Adipose tissue (tissue), 3 donors: ENCODE results near the gene DOCK1. TPM values are rescaled to one million over a fixed set of nuclear protein-coding genes. Genes with fewer than 3 reads are reported as not detected.

Source experiments
- H3K27ac ChIP-seq: one replicate; pipeline ENCODE4 v1.5.1; 2013; ENCODE audit warnings: low read depth, low read length
- WGBS, 3 donors: extraction: QIAGEN DNeasy Blood & Tissue Kit; methylation state at CpG; one replicate each; pipeline ENCODE4 v1.1.7; 2013; 5-methylcytosine and 5-hydroxymethylcytosine counted together
- polyA plus RNA-seq, 3 donors: library from polyadenylated mRNA; stranded (reverse); fragments of 200-250 nt; gene quantifications; one replicate each; pipeline ENCODE4 v1.2.3, GENCODE V29; 2013
- donor health status: healthy with polysubstance abuse.
- donor health status: Bipolar disorder and iron deficiency.
- donor health status: healthy.

DOCK1 gene
- polyA plus RNA-seq, 3 donors: 9.5 to 21.6 (median 21.5) TPM

GRCh38 chr10:127040756-127041155 lies 135.5 kb downstream of the DOCK1 start:
- WGBS, 3 donors: 71 to 94% (median 78%) methylated on average over 4 of the region's 4 CpGs
- no peak overlapping the region for H3K27ac ChIP-seq

DNA sequence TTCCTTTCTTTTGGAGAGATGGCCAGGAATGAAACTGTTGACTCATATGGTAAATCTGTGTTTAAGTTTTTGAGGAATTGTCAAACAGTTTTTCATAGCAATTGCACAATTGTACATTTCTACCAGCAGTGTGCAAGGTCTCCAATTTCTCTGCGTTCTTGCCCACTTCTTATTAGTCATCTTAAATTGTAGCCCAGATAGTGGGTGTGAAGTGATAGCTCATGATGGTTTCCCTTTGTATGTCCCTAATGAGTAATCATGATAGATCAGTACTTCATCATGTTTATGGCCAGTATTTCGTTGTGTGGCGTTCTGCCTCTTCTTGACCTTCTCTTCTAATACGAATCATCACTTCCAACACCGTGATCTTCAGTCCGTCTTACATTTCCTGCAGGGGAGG lies 136.3 kb downstream of the DOCK1 start:
- no peak overlapping the region for H3K27ac ChIP-seq
- WGBS, 3 donors: 64 to 84% (median 65%) methylated on average over 6 of the region's 6 CpGs

- WGBS, 3 donors: 90 to 92% (median 90%) methylated on average over 9 of the region's 9 CpGs
- H3K27ac ChIP-seq: no peak overlapping the region
These were observed 138.1 kb downstream of the DOCK1 start for GRCh38 chr10:127043301-127043700.

DNA sequence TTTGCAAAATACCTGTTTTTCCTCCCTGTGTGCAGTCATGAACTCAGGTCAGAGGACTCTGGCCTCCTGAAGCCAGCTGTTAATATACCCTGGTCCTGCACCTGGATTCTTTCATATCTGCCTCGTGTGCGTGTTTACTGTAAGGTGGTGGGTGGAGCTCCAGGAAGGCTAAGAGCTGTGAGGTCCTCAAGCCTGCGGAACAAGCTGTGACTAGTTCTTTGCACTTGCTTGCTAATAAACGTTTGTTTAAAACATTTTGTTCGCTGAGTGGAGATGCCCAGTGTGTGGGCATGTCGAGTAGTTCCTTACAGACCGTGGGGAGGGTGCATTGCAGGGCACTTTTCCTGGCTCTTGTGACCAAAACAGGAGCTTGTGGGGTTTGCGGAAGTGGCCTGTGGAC lies 139.0 kb downstream of the DOCK1 start:
- H3K27ac ChIP-seq: no peak overlapping the region
- 52 to 80% (median 80%) methylated on average over 8 of the region's 8 CpGs for WGBS, 3 donors

GRCh38 chr10:127046975-127047877 lies 142.0 kb downstream of the DOCK1 start:
- WGBS, 3 donors: 92 to 93% (median 93%) methylated on average over 7 of the region's 7 CpGs
- no peak overlapping the region for H3K27ac ChIP-seq

- 95 to 97% (median 97%) methylated on average over 6 of the region's 6 CpGs for WGBS, 3 donors
These were observed 142.6 kb downstream of the DOCK1 start for GRCh38 chr10:127047878-127048238.

DNA sequence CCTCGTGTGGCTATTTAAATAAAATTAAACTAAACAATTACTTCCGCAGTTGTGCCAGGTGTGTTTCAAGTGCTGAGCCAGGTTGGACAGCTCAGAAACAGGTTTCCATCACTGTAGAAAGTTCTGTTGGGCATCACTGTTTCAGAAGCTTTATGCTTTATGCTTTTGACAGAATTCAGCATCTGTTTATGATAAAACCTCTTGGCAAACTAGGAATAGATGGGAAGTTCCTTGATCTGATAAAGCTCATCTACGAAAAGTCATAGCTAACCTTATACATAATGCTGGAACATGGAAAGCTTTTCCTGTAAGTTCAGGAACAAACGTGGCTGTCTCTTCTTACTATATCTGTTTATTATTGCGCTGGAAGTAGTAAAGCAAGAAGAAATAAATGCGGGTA lies 143.4 kb downstream of the DOCK1 start:
- H3K27ac ChIP-seq: no peak overlapping the region

More at GRCh38 chr10:127047878-127048238, 142.6 kb downstream of the DOCK1 start:
- H3K27ac ChIP-seq: no peak overlapping the region

DNA sequence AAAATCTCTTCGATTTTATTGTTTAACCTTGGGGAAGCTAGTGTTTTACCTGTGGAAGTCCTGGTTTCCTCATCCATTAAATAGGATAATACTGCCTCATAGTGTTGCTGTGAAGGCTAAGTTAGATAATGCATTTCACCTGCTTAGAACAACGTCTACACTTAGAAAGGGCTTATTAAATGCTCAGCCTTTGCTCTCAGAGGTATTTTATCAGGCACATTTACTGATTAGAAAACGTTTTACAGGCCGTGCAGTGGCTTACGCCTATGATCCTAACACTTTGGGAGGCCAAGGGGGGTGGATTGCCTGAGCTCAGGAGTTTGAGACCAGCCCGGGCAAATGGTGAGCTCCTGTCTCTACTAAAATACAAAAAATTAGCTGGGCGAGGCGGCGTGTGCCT lies 146.8 kb downstream of the DOCK1 start:
- WGBS, 3 donors: 83 to 93% (median 85%) methylated on average over 9 of the region's 9 CpGs
- H3K27ac ChIP-seq: no peak overlapping the region

More for the DNA sequence above, 143.4 kb downstream of the DOCK1 start:
- 82 to 90% (median 83%) methylated on average over 6 of the region's 6 CpGs for WGBS, 3 donors

GRCh38 chr10:127055263-127055662 lies 150.0 kb downstream of the DOCK1 start:
- no peak overlapping the region for H3K27ac ChIP-seq

- H3K27ac ChIP-seq: no peak overlapping the region
These were observed 154.1 kb downstream of the DOCK1 start for GRCh38 chr10:127059314-127059713.

DNA sequence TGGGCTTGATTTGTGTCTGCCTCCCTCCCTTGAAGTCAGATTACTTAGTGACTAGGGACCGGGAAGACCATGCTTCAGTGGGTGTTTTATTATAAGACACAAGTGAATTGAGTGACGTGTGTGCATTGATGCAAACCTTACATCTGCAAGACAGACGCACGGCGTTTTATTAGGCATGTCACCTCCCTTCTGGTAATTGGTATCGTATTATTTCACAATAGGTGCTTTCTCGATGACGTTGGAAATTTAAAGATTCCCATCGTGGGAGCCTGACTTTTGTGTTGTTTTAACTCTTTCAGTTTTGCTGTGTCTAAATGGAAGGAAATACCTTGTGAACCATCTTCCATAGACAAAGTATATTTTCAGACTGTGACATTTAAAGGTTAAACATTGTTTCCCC lies 158.5 kb downstream of the DOCK1 start:
- no peak overlapping the region for H3K27ac ChIP-seq
- 93 to 96% (median 95%) methylated on average over 9 of the region's 9 CpGs for WGBS, 3 donors

- H3K27ac ChIP-seq: no peak overlapping the region
- 86 to 95% (median 95%) methylated on average over 13 to 14 of the region's 14 CpGs for WGBS, 3 donors
These were observed 159.2 kb downstream of the DOCK1 start for GRCh38 chr10:127064474-127064873.

DNA sequence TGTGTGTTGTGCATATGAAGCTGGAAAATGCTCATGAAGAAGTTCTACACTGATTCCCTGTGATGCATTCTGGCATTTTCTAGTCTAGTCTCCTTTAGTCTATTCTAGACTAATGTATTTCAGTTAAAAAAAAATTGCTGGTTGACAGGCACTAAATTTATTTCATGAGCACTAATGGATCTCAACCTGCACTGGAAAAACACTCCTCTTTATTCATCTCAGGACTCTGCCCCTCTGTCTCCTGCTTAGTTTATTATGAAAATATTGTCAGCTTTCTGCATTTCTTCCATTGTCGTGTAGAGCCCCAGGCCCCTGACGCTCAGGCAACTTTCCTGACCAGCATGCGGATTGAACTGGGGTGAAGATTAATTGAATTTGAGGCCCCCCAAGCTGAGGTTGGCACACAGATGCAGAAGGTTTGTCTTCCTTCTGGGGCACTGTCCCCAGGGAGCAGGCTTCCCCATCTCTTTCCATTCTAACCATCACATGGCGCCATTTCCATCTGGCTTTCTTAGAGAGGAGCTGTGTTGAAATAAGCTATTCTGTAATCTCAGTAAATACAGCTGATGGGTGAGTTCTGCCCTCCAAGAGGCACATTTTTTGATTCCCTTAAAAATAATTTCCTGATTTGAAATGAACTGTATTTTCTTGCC lies 162.4 kb downstream of the DOCK1 start:
- no peak overlapping the region for H3K27ac ChIP-seq
- 92 to 97% (median 93%) methylated on average over 4 of the region's 4 CpGs for WGBS, 3 donors

GRCh38 chr10:127068485-127068884 lies 163.3 kb downstream of the DOCK1 start:
- no peak overlapping the region for H3K27ac ChIP-seq

GRCh38 chr10:127069436-127069835 lies 164.2 kb downstream of the DOCK1 start:
- WGBS, 3 donors: 93 to 96% (median 94%) methylated on average over 4 of the region's 4 CpGs
- H3K27ac ChIP-seq: no peak overlapping the region

DNA sequence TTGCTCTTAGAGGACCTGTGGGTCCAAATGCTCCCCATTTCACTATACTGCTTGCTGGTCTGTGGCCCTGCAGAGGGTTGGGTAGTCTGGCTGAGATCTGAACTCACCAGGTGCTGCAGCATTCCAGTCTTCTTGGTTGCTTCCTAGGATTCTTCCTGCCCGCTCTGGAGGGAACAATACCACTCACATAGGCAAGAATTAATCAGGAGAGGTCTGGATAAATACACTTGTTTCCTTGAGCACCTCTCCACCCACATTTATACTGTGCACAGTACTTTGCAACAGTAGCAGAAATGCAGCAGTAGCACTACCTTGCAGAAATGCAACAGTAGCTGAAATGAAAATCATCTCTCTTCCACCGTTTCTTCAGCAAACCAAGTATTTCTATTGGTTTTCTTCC lies 165.9 kb downstream of the DOCK1 start:
- WGBS, 3 donors: 62 to 90% (median 88%) methylated on average over 2 of the region's 2 CpGs
- no peak overlapping the region for H3K27ac ChIP-seq

DNA sequence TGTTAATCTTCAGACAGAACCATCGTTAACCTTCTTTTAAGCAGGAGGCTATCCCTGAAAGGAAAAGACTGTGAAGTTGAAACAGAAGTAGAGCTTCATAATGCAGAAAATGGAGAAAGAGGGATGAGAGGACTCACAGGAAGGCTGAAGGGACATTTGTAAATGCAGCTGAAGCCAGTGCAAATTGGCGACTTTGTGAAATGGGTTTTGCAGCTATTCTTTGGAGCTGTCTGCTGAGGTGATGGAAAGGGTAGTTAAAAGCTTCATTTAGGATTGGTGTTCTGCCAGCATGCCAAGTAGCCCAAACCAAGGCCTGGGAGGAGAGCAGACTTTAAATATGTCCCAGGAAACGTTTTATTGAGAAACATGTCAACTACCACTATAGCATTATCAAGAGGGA lies 168.4 kb downstream of the DOCK1 start:
- WGBS, 3 donors: 85 to 95% (median 90%) methylated on average over 3 of the region's 3 CpGs
- no peak overlapping the region for H3K27ac ChIP-seq

- no peak overlapping the region for H3K27ac ChIP-seq
- 94 to 98% (median 97%) methylated on average over 3 of the region's 3 CpGs for WGBS, 3 donors
These were observed 174.2 kb downstream of the DOCK1 start for GRCh38 chr10:127079392-127079791.

DNA sequence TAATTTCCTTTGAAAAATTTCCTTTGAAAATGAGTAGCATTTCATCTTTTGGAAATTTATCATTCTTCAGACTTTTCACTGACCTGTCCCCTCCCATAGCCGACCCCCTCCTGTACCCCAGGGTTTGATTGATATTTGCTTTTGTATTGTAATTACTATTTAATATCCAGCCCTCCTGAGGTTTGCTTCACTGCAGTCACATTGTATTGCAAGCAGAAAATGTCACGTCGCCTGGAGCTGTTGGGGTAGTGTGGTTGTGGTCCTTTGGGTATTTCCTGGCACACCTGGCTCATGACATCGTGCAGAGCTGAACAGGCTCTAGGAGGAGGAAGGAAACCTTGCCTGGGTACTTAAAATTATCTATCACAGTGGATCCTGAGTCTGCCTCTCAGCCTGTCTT lies 175.1 kb downstream of the DOCK1 start:
- WGBS, 3 donors: 60 to 65% (median 65%) methylated on average over 4 of the region's 4 CpGs
- no peak overlapping the region for H3K27ac ChIP-seq

DNA sequence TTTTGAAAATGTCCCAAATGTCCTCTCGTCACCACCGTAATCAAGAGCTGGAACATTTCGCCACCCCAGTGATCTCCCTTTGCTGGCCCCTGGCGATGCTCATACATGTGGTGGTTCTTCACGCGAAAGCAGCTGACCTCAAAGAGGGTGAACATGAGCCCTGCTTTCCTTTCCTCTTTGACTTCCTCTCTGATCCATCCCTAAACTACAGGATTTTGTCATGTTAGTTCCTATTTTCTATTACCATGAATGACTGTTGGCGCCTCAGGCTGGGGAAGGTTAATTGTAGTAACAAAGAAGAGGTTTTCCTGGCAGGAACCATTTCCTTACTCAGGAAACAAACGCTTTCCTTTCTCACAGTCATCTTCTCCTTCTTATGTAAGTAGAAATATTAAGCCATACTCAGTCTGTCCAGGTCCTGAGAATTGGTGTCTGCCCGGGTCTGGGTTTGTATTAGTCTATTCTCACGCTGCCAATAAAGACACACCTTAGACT lies 176.7 kb downstream of the DOCK1 start:
- 68 to 85% (median 75%) methylated on average over 10 of the region's 10 CpGs for WGBS, 3 donors
- no peak overlapping the region for H3K27ac ChIP-seq
